DND-41 (cell line): ENCODE results near the gene XXYLT1.

ENCODE experiments used
- EZH2 ChIP-seq: IDR thresholded peaks from 3 replicates; pipeline ENCODE4 v1.6.1; 2012; ENCODE audit warnings: borderline replicate concordance, low read depth, mild to moderate bottlenecking, moderate library complexity, low read length, inconsistent platforms; ENCODE audit not compliant: severe bottlenecking
- TF ChIP-seq, protein P1 (sequence below): IDR thresholded peaks from 2 replicates; pipeline ENCODE4 v1.5.1; 2012; ENCODE audit warnings: borderline replicate concordance, low read length, moderate library complexity, mild to moderate bottlenecking; ENCODE audit not compliant: poor library complexity, severe bottlenecking; ENCODE audit errors: extremely low read depth

DNA sequence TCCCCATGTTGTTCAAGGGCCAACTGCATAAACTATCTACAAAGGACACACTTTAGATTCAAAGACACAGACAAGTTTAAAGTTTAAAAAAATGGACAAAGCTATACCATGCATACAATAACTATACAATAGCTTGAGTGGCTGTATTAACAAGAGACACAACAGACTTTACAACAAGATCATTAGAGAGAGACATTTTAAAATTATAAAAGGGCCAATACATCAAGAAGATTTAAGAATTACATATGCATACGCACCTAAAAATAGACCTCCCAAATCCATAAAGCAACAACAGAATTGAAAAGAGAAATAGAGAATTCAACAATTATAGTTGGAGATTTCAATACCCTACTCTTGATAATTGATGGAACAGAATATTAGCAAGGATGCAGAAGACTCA lies 79.4 kb downstream of the XXYLT1 start:
- TF ChIP-seq, protein P1, sequence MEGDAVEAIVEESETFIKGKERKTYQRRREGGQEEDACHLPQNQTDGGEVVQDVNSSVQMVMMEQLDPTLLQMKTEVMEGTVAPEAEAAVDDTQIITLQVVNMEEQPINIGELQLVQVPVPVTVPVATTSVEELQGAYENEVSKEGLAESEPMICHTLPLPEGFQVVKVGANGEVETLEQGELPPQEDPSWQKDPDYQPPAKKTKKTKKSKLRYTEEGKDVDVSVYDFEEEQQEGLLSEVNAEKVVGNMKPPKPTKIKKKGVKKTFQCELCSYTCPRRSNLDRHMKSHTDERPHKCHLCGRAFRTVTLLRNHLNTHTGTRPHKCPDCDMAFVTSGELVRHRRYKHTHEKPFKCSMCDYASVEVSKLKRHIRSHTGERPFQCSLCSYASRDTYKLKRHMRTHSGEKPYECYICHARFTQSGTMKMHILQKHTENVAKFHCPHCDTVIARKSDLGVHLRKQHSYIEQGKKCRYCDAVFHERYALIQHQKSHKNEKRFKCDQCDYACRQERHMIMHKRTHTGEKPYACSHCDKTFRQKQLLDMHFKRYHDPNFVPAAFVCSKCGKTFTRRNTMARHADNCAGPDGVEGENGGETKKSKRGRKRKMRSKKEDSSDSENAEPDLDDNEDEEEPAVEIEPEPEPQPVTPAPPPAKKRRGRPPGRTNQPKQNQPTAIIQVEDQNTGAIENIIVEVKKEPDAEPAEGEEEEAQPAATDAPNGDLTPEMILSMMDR, result no peak
- no peak for TF ChIP-seq EZH2
